Transverse colon (tissue), 4 donors: ENCODE data around the gene GTF2H4. TPM values are rescaled to one million over a fixed set of nuclear protein-coding genes. Genes with fewer than 3 reads are reported as not detected.
"Not testable (repeated sequence)": the region's sequence is repeated elsewhere in the genome, so short reads cannot be mapped to it uniquely, and the experiment has no call there.

Experiments used
- DNase-seq: peaks from one replicate; pipeline ENCODE4 v3.0.0-alpha.2; 2019
- H3K27ac ChIP-seq, 4 donors: fragments of 200-600 bp; sonication (generic); 2 replicates each; pipeline ENCODE4 v1.5.1; 2016 to 2018; ENCODE audit warnings: inconsistent platforms in 4 of 4
- H3K27me3 ChIP-seq: fragments of 200-600 bp; sonication (generic); 2 replicates; pipeline ENCODE4 v1.5.1; 2017; ENCODE audit warnings: inconsistent platforms
- H3K36me3 ChIP-seq, 4 donors: fragments of 200-600 bp; sonication (generic); 2 replicates each; pipeline ENCODE4 v1.5.1; 2017 to 2019; ENCODE audit warnings: inconsistent platforms in 4 of 4
- H3K4me1 ChIP-seq, 4 donors: fragments of 200-600 bp; sonication (generic); 2 replicates each; pipeline ENCODE4 v1.5.1; 2017 to 2020; ENCODE audit warnings: inconsistent platforms in 4 of 4
- H3K4me3 ChIP-seq, 4 donors: fragments of 200-600 bp; sonication (generic); 1 replicate in 1 of 4; 2 replicates in 3 of 4; pipeline versions ENCODE4 v1.5.1 to v1.6.1; 2017 to 2019; ENCODE audit warnings: inconsistent platforms in 4 of 4
- H3K9me3 ChIP-seq, 2 donors: fragments of 200-600 bp; sonication (generic); 2 replicates each; pipeline ENCODE4 v1.5.1; 2017 to 2019; ENCODE audit warnings: inconsistent platforms in 2 of 2
- CTCF ChIP-seq, 5 experiments: fragments of 200-600 bp in 3 of 5; fragments of 450-650 bp in 2 of 5; sonication (generic) in 3 of 5; IDR thresholded peaks; 1 replicate in 2 of 5; 2 replicates in 3 of 5; pipeline ENCODE4 v1.5.1; 2016 to 2017; ENCODE audit warnings: antibody characterized with exemption in 5 of 5, inconsistent platforms in 3 of 5, mild to moderate bottlenecking in 2 of 5, moderate library complexity in 1 of 5
- EP300 ChIP-seq: sonication (generic); formaldehyde crosslinking; IDR thresholded peaks from one replicate; pipeline ENCODE4 v1.6.1; 2017; ENCODE audit warnings: antibody characterized with exemption, low read depth
- POLR2A ChIP-seq: fragments of 450-650 bp; IDR thresholded peaks from one replicate; pipeline ENCODE4 v1.6.1; 2016; ENCODE audit warnings: antibody characterized with exemption, mild to moderate bottlenecking, moderate library complexity
- POLR2AphosphoS5 ChIP-seq, 3 donors: sonication (generic); formaldehyde crosslinking; IDR thresholded peaks; one replicate each; pipeline ENCODE4 v1.6.1; 2016; ENCODE audit warnings: antibody characterized with exemption in 3 of 3
- WGBS, 2 donors: methylation state at CpG; one replicate each; pipeline ENCODE4 v1.1.5; 2018; ENCODE audit warnings: low coverage in 1 of 2; 5-methylcytosine and 5-hydroxymethylcytosine counted together
- in situ Hi-C, 4 donors: fragments of 200-750 bp; cut with MboI; loops; one replicate each; pipeline versions ENCODE4 v1.15.0 to v1.15.1; 2017; ENCODE audit warnings: low sequenced_read_pairs in 3 of 4, low pct_ligation_motif_present in 1 of 4, low pct_unique_long_range_greater_than_20kb in 1 of 4
- intact Hi-C: fragments of 100-400 bp; cut with DNase I; formaldehyde crosslinking; loops from one replicate; pipeline ENCODE4 v1.15.1; 2023; ENCODE audit warnings: low total_unique reads
- total RNA-seq, 4 donors: library from RNA; depleted of rRNA; stranded (reverse); fragments of >200 nt; gene quantifications; one replicate each; pipeline ENCODE4 v1.1.0, GENCODE V29; 2016

Gene GTF2H4
- total RNA-seq, 4 donors from 2014 or later = 2.0 to 44.5 (median 6.8) TPM

- H3K4me3 ChIP-seq = no peak overlapping the region
- in situ Hi-C loops (no loop called here), intact Hi-C loops (no loop called here)
- peaks cover 0 to 2% of the 10 kb centered on the region in 2 donors for H3K9me3 ChIP-seq
- no peak overlapping the region for H3K27ac ChIP-seq
- H3K36me3 ChIP-seq = no peaks in the 10 kb centered on the region
- no peak for TF ChIP-seq POLR2A
- TF ChIP-seq CTCF (IDR thresholded peaks at IDR 0.05) = no peak
- TF ChIP-seq POLR2AphosphoS5 (IDR thresholded peaks at IDR 0.05) = no peak
- TF ChIP-seq EP300 = no peak
- DNase-seq = no peak
- 87% methylated on average over 4 of the region's 4 CpGs; no CpG with 5 or more reads in 1 of the 2 donors for WGBS, 2 donors
- H3K4me1 ChIP-seq = no peaks in the 10 kb centered on the region
- H3K27me3 ChIP-seq = no peaks in the 10 kb centered on the region
Observed at GRCh38 chr6:30864325-30864724, 43.7 kb upstream of the GTF2H4 start.

GRCh38 chr6:30869241-30869749 is 38.7 kb upstream of the GTF2H4 start:
- H3K4me1 ChIP-seq, H3K27me3 ChIP-seq, H3K36me3 ChIP-seq, DNase-seq, H3K27ac ChIP-seq, in situ Hi-C loops, intact Hi-C loops, H3K4me3 ChIP-seq: not testable (repeated sequence)
- peaks cover 14 to 18% of the 10 kb centered on the region in 2 donors for H3K9me3 ChIP-seq
- WGBS, 2 donors = 86 to 87% methylated on average over 6 to 12 of the region's 12 CpGs

GRCh38 chr6:30870546-30870945 is 37.5 kb upstream of the GTF2H4 start:
- no peak for DNase-seq
- H3K4me3 ChIP-seq = no peak overlapping the region
- no peak for TF ChIP-seq POLR2A
- no peak for TF ChIP-seq EP300
- no peak for TF ChIP-seq POLR2AphosphoS5 (IDR thresholded peaks at IDR 0.05)
- TF ChIP-seq CTCF (IDR thresholded peaks at IDR 0.05) = no peak
- H3K36me3 ChIP-seq = no peaks in the 10 kb centered on the region
- intact Hi-C loops (no loop called here), in situ Hi-C loops (loop anchor here in 2 of 4 donors (10.0 kb wide), 2 partner anchors 46 to 146 kb away; partner anchors contain the start of gene TUBB (in 1 of the 2))
- peaks cover 0 to 3% (median 0%) of the 10 kb centered on the region in 4 donors for H3K4me1 ChIP-seq
- no peak overlapping the region for H3K27ac ChIP-seq
- H3K9me3 ChIP-seq = peaks cover 14 to 18% of the 10 kb centered on the region in 2 donors
- no peaks in the 10 kb centered on the region for H3K27me3 ChIP-seq

DNA sequence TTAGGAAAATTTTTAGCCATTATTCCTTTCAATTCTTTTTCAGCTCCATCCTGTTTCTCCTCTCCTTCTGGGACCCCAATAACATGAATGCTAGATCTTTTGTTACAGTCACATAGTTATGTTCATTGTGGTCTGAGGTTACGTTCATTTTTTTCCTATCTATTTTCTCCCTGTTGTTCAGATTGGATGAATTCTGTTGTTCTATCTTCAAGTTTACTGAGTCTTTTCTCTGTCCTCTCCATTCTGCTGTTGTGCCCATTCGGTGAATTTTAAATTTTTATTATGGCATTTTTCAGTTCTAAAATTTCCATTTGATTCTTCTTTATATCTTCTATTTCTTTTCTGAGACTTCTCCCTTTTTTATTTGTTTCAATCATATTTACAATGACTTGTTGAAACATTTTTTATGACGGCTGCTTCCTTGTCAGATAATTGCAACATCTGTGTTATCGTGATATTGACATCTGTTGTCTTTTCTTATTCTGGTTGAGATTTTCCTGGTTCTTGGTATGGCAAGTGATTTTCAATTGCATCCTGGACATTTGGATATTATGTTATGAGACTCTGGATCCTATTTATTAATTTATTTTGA is 36.3 kb upstream of the GTF2H4 start:
- Histone ChIP-seq H3K4me3 (no peak overlapping the region), H3K27me3 (no peaks in the 10 kb centered on the region), H3K4me1 (peaks cover 0 to 14% (median 0%) of the 10 kb centered on the region in 4 donors), H3K9me3 (peaks cover 14 to 18% of the 10 kb centered on the region in 2 donors), H3K27ac (no peak overlapping the region), H3K36me3 (no peaks in the 10 kb centered on the region)
- intact Hi-C loops = no loop called here
- in situ Hi-C loops = loop anchor here in 2 of 4 donors (10.0 kb wide), 2 partner anchors 47 to 147 kb away; partner anchors contain the start of gene TUBB (in 1 of the 2)
- DNase-seq = no peak
- TF ChIP-seq EP300 (no peak), POLR2AphosphoS5 (IDR thresholded peaks at IDR 0.05) (no peak), CTCF (IDR thresholded peaks at IDR 0.05) (no peak), POLR2A (no peak)
- WGBS, 2 donors = 78 to 89% methylated on average over 4 of the region's 4 CpGs
